ENCODE results near the gene VDR. TPM values are rescaled to one million over a fixed set of nuclear protein-coding genes. Genes with fewer than 3 reads are reported as not detected.

The VDR gene
- polyA plus RNA-seq, 3 donors = 6.0 to 14.8 (median 12.8) TPM

DNA sequence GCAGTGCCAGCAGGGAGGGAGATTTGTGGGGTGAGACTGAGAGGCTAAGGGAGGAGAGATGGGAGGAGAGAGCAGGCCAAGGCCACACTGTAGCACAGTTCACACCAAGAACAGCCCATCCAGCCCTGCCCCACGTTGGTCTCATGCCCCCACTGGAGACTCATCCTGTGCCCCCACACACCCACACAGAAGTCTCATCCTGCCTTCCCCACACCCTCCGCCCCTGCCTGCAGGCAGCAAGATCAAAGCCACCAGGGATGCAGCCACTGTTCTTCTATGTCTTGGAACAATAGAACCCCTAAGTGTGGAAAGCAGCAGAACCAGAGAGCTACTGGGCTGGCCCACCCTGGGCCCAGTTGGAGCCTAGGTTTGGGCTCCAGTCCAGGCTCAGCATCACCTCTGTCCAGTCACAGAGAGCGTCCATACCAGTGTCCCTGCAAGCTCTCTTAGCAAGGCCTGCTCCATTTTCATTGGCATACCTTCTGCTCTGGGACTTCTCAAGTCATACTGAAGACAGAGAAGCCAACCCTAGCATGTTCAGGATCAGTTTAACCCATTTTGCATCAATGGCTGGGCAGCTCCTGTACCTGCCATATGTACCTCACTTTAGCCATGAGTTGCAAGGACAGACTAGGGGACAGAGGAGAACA is 53.4 kb downstream of the VDR start:
- Mint-ChIP-seq H3K9me3 (no peaks in the 10 kb centered on the region), H3K36me3 (peaks cover 73 to 82% of the 10 kb centered on the region in 2 donors), H3K4me1 (no peaks in the 10 kb centered on the region), H3K27me3 (ENCODE audit: low read depth in 3 of 3) (no peaks in the 10 kb centered on the region), H3K4me3 (no peak overlapping the region), H3K27ac (no peak overlapping the region)
- TF ChIP-seq, protein P1, sequence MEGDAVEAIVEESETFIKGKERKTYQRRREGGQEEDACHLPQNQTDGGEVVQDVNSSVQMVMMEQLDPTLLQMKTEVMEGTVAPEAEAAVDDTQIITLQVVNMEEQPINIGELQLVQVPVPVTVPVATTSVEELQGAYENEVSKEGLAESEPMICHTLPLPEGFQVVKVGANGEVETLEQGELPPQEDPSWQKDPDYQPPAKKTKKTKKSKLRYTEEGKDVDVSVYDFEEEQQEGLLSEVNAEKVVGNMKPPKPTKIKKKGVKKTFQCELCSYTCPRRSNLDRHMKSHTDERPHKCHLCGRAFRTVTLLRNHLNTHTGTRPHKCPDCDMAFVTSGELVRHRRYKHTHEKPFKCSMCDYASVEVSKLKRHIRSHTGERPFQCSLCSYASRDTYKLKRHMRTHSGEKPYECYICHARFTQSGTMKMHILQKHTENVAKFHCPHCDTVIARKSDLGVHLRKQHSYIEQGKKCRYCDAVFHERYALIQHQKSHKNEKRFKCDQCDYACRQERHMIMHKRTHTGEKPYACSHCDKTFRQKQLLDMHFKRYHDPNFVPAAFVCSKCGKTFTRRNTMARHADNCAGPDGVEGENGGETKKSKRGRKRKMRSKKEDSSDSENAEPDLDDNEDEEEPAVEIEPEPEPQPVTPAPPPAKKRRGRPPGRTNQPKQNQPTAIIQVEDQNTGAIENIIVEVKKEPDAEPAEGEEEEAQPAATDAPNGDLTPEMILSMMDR (IDR thresholded peaks at IDR 0.05) = no peak
- H2AFZ ChIP-seq (ENCODE audit: insufficient read depth, low read depth, low read length, poor library complexity, severe bottlenecking) = no peak overlapping the region
- H3K27ac ChIP-seq (ENCODE audit: low read depth in 1 of 2, low read length in 2 of 2) = no peak overlapping the region
- no peak overlapping the region for H3K4me3 ChIP-seq (replicated peaks in 1 of 3; ENCODE audit: low read depth in 2 of 3, low read length in 3 of 3)
- H3K4me2 ChIP-seq (replicated peaks; ENCODE audit: extremely low read depth, low read length, poor library complexity, severe bottlenecking) = no peak overlapping the region
- no peaks in the 10 kb centered on the region for H3K79me2 ChIP-seq (ENCODE audit: insufficient read depth, low read length)
- intact Hi-C loops (cut with micrococcal nuclease) = no loop called here
- no peaks in the 10 kb centered on the region for H3K9me3 ChIP-seq (replicated peaks in 1 of 2; ENCODE audit: control insufficient read depth in 1 of 2, insufficient read depth in 1 of 2, low read length in 2 of 2)
- no peaks in the 10 kb centered on the region for H4K20me1 ChIP-seq (ENCODE audit: insufficient read depth, low read length)
- H3K9ac ChIP-seq (ENCODE audit: insufficient read depth, low read length, poor library complexity, severe bottlenecking) = no peak overlapping the region
- no peaks in the 10 kb centered on the region for H3K27me3 ChIP-seq (ENCODE audit: control insufficient read depth in 2 of 2, insufficient read depth in 2 of 2, low read length in 2 of 2)
- no peaks in the 10 kb centered on the region for H3K4me1 ChIP-seq (ENCODE audit: control insufficient read depth in 1 of 2, insufficient read depth in 2 of 2, low read length in 2 of 2)
- DNase-seq = no peak
- H3K36me3 ChIP-seq (replicated peaks in 1 of 2; ENCODE audit: control insufficient read depth in 1 of 2, insufficient read depth in 2 of 2, low read length in 2 of 2) = peaks cover 63 to 84% of the 10 kb centered on the region in 2 donors
- WGBS (ENCODE audit: insufficient coverage) = 86% methylated on average over 3 of the region's 3 CpGs

DNA sequence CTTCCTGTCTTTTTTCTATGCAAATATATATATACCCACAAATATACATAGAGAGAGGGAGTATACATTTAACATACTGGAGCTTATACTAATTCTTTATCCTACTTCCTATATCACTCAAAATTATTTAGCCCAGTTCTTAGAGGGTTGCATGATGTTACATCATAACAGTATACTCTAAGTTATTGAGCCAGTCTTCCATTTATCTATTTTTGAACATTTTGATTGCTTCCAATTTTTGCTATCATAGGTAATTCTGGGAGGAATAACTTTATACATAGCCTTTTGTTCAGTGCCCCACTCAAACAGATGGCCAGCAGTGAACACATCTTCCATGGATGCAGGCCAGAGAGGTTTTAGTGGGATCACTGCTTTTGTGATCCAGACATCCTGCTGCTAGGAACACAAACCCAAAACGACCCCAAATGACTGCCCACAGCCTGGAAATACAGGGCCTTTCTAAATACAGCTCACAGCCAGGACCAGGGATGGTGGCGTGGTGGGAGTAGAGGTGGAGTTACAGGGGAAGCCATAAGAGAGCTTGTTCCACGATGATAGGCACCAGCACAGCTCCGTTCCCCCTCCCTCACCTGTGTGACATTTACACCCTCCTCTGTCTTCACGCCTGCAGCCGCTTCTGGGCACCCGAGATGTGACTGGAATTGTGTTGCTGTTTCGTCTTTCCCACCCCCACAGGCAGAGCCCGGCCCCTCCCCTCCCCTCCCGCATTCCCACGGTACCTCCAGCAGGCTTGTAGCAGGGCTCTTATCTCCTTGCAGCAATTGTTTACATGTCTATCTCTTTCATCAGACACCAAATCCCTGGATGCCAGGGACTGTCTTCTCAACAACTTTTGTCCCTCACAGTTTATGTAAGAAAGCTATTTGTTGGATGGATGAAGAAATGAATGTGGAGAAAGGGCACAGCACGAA is 54.4 kb downstream of the VDR start:
- no peak overlapping the region for H3K4me3 Mint-ChIP-seq
- intact Hi-C loops (cut with micrococcal nuclease) = no loop called here

More for the DNA sequence above, 54.4 kb downstream of the VDR start:
- no peak overlapping the region for H3K4me3 ChIP-seq (replicated peaks in 1 of 3; ENCODE audit: low read depth in 2 of 3, low read length in 3 of 3)
- H3K4me2 ChIP-seq (replicated peaks; ENCODE audit: extremely low read depth, low read length, poor library complexity, severe bottlenecking) = no peak overlapping the region
- no peaks in the 10 kb centered on the region for H3K4me1 ChIP-seq (ENCODE audit: control insufficient read depth in 1 of 2, insufficient read depth in 2 of 2, low read length in 2 of 2)
- 86% methylated on average over 8 of the region's 12 CpGs for WGBS (ENCODE audit: insufficient coverage)
- H3K36me3 ChIP-seq (replicated peaks in 1 of 2; ENCODE audit: control insufficient read depth in 1 of 2, insufficient read depth in 2 of 2, low read length in 2 of 2) = peaks cover 64 to 84% of the 10 kb centered on the region in 2 donors
- H4K20me1 ChIP-seq (ENCODE audit: insufficient read depth, low read length) = no peaks in the 10 kb centered on the region
- Mint-ChIP-seq H3K9me3 (no peaks in the 10 kb centered on the region), H3K36me3 (peaks cover 77 to 86% of the 10 kb centered on the region in 2 donors), H3K4me1 (no peaks in the 10 kb centered on the region), H3K27ac (peak overlapping the region in 1 of 7 donors; percentile 48), H3K27me3 (ENCODE audit: low read depth in 3 of 3) (no peaks in the 10 kb centered on the region)
- no peak for DNase-seq
- no peak overlapping the region for H3K27ac ChIP-seq (ENCODE audit: low read depth in 1 of 2, low read length in 2 of 2)
- no peaks in the 10 kb centered on the region for H3K9me3 ChIP-seq (replicated peaks in 1 of 2; ENCODE audit: control insufficient read depth in 1 of 2, insufficient read depth in 1 of 2, low read length in 2 of 2)
- H3K79me2 ChIP-seq (ENCODE audit: insufficient read depth, low read length) = no peaks in the 10 kb centered on the region
- H2AFZ ChIP-seq (ENCODE audit: insufficient read depth, low read depth, low read length, poor library complexity, severe bottlenecking) = no peak overlapping the region
- no peak overlapping the region for H3K9ac ChIP-seq (ENCODE audit: insufficient read depth, low read length, poor library complexity, severe bottlenecking)
- no peaks in the 10 kb centered on the region for H3K27me3 ChIP-seq (ENCODE audit: control insufficient read depth in 2 of 2, insufficient read depth in 2 of 2, low read length in 2 of 2)
- TF ChIP-seq, protein P1 (IDR thresholded peaks at IDR 0.05) = no peak
